ENCODE data around the gene CLTRN. TPM values are rescaled to one million over a fixed set of nuclear protein-coding genes. Genes with fewer than 3 reads are reported as not detected.

CLTRN gene
- total RNA-seq, 1 experiment from 2014 or later, result 1.8 TPM

- no peak for DNase-seq
- Mint-ChIP-seq H3K4me3 (no peak overlapping the region), H3K27me3 (ENCODE audit: low read depth) (no peaks in the 10 kb centered on the region), H3K4me1 (peaks cover 0 to 2% of the 10 kb centered on the region in 2 experiments; a peak in 1 of 4 replicates), H3K27ac (no peak overlapping the region), H3K9me3 (no peaks in the 10 kb centered on the region), H3K36me3 (ENCODE audit: insufficient read depth in 1 of 3, low read depth in 3 of 3) (no peaks in the 10 kb centered on the region)
- Histone ChIP-seq H3K79me2 (ENCODE audit: insufficient read depth, low read length) (no peaks in the 10 kb centered on the region), H3K56ac (ENCODE audit: insufficient read length, low read depth, low read length) (no peak overlapping the region), H3K23ac (ENCODE audit: insufficient read length, low read depth, low read length) (no peak overlapping the region), H2AFZ (ENCODE audit: low read length) (no peak overlapping the region), H2BK5ac (ENCODE audit: insufficient read length, low read length) (no peak overlapping the region), H3K9ac (ENCODE audit: extremely low read depth, insufficient read length, low read length) (no peak overlapping the region), H3K18ac (ENCODE audit: insufficient read length, low read depth, low read length) (no peak overlapping the region), H3K27me3 (ENCODE audit: insufficient read depth, low read length) (no peaks in the 10 kb centered on the region), H2AK5ac (ENCODE audit: insufficient read length, low read length) (no peak overlapping the region), H3K4me1 (ENCODE audit: insufficient read depth, low read length) (no peaks in the 10 kb centered on the region), H2BK15ac (ENCODE audit: low read depth, low read length) (no peak overlapping the region), H3K23me2 (ENCODE audit: insufficient read length, low read depth, low read length, poor library complexity, severe bottlenecking) (no peaks in the 10 kb centered on the region), H2BK12ac (ENCODE audit: insufficient read length, low read depth, low read length) (no peak overlapping the region), H3K14ac (ENCODE audit: insufficient read depth, low read length) (no peak overlapping the region), H3K27ac (ENCODE audit: insufficient read length, low read depth, low read length) (no peak overlapping the region), H2BK20ac (ENCODE audit: low read depth, low read length, poor library complexity, severe bottlenecking) (no peak overlapping the region), H2BK120ac (ENCODE audit: low read depth, low read length, poor library complexity, severe bottlenecking) (no peak overlapping the region), H3K9me3 (ENCODE audit: control insufficient read depth, low read depth, low read length) (no peaks in the 10 kb centered on the region), H4K8ac (replicated peaks; ENCODE audit: insufficient read length, low read depth, low read length) (no peak overlapping the region), H3T11ph (ENCODE audit: low read length) (no peak overlapping the region), H3K4me2 (ENCODE audit: insufficient read depth, insufficient read length, low read length) (no peak overlapping the region), H3K79me1 (ENCODE audit: insufficient read depth, low read depth, low read length, poor library complexity, severe bottlenecking) (no peaks in the 10 kb centered on the region), H4K91ac (ENCODE audit: insufficient read length, low read depth, low read length) (no peak overlapping the region), H3K4ac (ENCODE audit: low read depth, low read length) (no peak overlapping the region), H4K20me1 (ENCODE audit: control insufficient read depth, insufficient read depth, insufficient read length) (no peaks in the 10 kb centered on the region), H4K5ac (ENCODE audit: insufficient read length, low read depth, low read length) (no peak overlapping the region)
- TF ChIP-seq CTCF (conservative IDR thresholded peaks at IDR 0.05), result no peak
Measured at GRCh38 chrX:15600049-15600448, 64.6 kb downstream of the CLTRN start.

Data from H9 (cell line).